Hair follicular keratinocyte (primary cell): ENCODE measurements around the gene PDZRN3. TPM values are rescaled to one million over a fixed set of nuclear protein-coding genes. Genes with fewer than 3 reads are reported as not detected.

Source experiments
- total RNA-seq: library from RNA; depleted of rRNA; stranded (reverse); fragments of >200 nt; gene quantifications from 2 replicates; pipeline ENCODE4 v1.2.3, GENCODE V29; 2015

The PDZRN3 gene
- total RNA-seq = 0.31 and 4.2 TPM in 2 replicates

GRCh38 chr3:73624821-73625665 lies at the start of gene PDZRN3:
PDZRN3 (minus strand) TSS chr3:73624941.

